GM10266 (cell line): ENCODE data around the gene KLHL11.

Experiments
- DNase-seq: peaks from one replicate; pipeline ENCODE4 v3.0.0; 2012; ENCODE audit errors: extremely low spot score
- TF ChIP-seq, protein P1 (sequence below): IDR thresholded peaks from 2 replicates; pipeline ENCODE4 v1.5.1; 2012; ENCODE audit warnings: mild to moderate bottlenecking, low read depth; ENCODE audit not compliant: control insufficient read depth, insufficient read depth; ENCODE audit errors: missing control alignments

KLHL11 gene

GRCh38 chr17:41909088-41909487, 43.9 kb upstream of the KLHL11 start:
- TF ChIP-seq, protein P1, sequence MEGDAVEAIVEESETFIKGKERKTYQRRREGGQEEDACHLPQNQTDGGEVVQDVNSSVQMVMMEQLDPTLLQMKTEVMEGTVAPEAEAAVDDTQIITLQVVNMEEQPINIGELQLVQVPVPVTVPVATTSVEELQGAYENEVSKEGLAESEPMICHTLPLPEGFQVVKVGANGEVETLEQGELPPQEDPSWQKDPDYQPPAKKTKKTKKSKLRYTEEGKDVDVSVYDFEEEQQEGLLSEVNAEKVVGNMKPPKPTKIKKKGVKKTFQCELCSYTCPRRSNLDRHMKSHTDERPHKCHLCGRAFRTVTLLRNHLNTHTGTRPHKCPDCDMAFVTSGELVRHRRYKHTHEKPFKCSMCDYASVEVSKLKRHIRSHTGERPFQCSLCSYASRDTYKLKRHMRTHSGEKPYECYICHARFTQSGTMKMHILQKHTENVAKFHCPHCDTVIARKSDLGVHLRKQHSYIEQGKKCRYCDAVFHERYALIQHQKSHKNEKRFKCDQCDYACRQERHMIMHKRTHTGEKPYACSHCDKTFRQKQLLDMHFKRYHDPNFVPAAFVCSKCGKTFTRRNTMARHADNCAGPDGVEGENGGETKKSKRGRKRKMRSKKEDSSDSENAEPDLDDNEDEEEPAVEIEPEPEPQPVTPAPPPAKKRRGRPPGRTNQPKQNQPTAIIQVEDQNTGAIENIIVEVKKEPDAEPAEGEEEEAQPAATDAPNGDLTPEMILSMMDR: no peak
- no peak for DNase-seq

DNA sequence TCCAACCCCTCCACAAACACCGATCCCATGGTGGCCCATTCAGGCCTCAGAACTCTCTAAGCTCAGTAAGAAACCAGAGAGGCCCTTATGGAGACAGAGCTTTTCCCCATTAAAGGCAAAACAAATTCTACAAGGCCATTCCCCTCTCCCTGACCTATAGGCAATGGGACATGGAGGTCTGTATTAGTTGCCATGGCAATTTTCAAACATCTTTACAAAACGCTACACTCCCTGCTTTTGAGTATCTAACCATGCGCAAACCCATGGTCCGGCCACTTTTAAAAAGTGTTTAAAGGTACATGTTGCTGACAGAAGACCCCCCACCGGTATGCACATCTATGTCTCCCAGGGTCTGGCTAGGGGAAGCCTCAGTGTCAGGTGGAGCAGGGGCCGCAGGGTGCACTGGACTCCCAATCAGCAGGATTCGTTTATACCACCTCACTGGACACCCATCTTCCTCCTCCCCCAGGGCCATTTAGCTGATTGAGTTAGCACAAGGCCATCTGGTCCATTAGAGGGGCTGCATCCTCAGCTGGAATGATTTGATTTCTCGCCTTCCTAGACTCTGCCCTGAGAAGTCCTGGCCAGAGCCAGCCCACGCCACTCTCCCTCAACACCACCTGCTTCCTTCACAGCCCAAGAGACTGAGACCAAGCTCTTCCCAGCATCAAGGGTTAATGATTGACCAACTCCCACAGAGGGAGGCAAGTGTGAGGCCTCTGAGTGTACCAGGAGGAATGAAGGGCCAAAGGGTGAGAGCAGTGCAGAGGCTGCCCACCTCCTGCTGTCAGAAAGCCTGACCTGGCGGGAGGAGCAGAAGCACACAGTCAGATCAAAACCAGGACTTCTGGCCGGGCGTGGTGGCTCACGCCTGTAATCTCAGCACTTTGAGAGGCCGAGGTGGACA, 42.7 kb upstream of the KLHL11 start:
- TF ChIP-seq, protein P1: no peak
- DNase-seq: no peak

GRCh38 chr17:41907185-41907556, 41.9 kb upstream of the KLHL11 start:
- no peak for DNase-seq
- TF ChIP-seq, protein P1: no peak

DNA sequence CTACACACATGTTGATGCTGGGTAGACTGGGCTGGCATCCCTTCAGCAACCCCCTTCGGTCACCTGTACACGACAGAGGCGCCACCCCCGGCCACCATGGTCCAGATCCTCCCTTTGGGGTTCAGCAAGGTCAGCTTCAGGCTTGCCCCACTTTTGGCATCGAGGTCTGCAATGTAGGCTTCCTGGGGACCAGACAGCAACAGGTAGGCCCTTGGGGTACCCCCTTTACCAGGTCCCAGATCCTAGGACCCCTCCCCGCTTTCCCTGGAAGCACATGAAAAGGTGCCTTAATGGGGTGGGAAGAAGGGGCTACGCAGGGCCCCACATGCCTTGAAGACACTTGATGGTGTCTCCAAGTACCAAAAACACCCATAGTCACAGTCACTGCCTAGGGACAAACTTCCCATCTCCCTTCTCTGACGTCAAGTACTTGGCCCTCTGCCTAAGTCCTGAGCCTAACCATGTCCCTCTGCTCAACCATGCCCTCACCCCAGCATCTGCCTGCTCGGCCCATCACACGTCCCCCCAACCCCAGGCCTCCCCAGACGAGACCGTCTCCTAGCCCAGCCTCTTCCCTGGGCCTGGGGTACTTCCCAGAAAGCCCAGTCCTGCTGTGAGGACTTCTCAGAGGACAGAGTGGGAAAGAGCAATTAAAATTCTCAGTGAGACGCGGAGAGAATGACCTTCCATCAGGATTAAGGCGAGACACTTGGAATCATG, 41.4 kb upstream of the KLHL11 start:
- TF ChIP-seq, protein P1: no peak
- DNase-seq: no peak

GRCh38 chr17:41905172-41905571, 39.9 kb upstream of the KLHL11 start:
- TF ChIP-seq, protein P1: no peak
- DNase-seq: no peak

- no peak for DNase-seq
Observed at GRCh38 chr17:41904242-41904841, 39.1 kb upstream of the KLHL11 start.

More at GRCh38 chr17:41904242-41904841, 39.1 kb upstream of the KLHL11 start:
- TF ChIP-seq, protein P1: no peak
